GM12878 (cell line): ENCODE data around the gene KDELR1. TPM values are rescaled to one million over a fixed set of nuclear protein-coding genes. Genes with fewer than 3 reads are reported as not detected.
A peak's percentile ranks its signal among the peaks of the same experiment; 100 is the strongest.

ENCODE experiments used
- CBFB ChIP-seq: IDR thresholded peaks from 2 replicates; pipeline ENCODE4 v1.6.1; 2016; ENCODE audit warnings: antibody characterized with exemption, low read depth
- CHD1 ChIP-seq: IDR thresholded peaks from 2 replicates; pipeline ENCODE4 v1.6.1; 2012; ENCODE audit warnings: low read depth, low read length, improper control_type of control experiment
- CTCF ChIP-seq, 3 experiments: IDR thresholded peaks in 2 of 3; conservative IDR thresholded peaks in 1 of 3; 2 replicates each; pipeline ENCODE4 v1.5.1; 2011; ENCODE audit warnings: low read depth in 3 of 3, low read length in 3 of 3, mild to moderate bottlenecking in 3 of 3, control low read depth in 2 of 3, moderate library complexity in 2 of 3, inconsistent platforms in 1 of 3, mixed read lengths in 1 of 3; ENCODE audit not compliant: control insufficient read depth in 2 of 3, insufficient read depth in 1 of 3; ENCODE audit errors: extremely low read depth in 1 of 3
- ELK1 ChIP-seq: IDR thresholded peaks from 2 replicates; pipeline ENCODE4 v1.6.1; 2012; ENCODE audit warnings: low read depth, low read length, improper control_type of control experiment
- HCFC1 ChIP-seq: fragments of 150-350 bp; IDR thresholded peaks from 2 replicates; pipeline ENCODE4 v1.6.1; 2014; ENCODE audit warnings: low read length
- HDGF ChIP-seq: fragments of 450-650 bp; IDR thresholded peaks from 2 replicates; pipeline ENCODE4 v1.6.1; 2016; ENCODE audit warnings: antibody characterized with exemption
- HSF1 ChIP-seq: fragments of 150-350 bp; IDR thresholded peaks from 2 replicates; pipeline ENCODE4 v1.6.1; 2014; ENCODE audit warnings: mild to moderate bottlenecking, low read depth, low read length
- IKZF1 ChIP-seq: fragments of 450-650 bp; conservative IDR thresholded peaks from 2 replicates; pipeline ENCODE4 v1.6.1; 2017; ENCODE audit warnings: antibody characterized with exemption, mild to moderate bottlenecking
- IRF5 ChIP-seq: fragments of 450-650 bp; IDR thresholded peaks from 2 replicates; pipeline ENCODE4 v1.6.1; 2017; ENCODE audit warnings: borderline replicate concordance
- MXI1 ChIP-seq: fragments of 150-350 bp; IDR thresholded peaks from 2 replicates; pipeline ENCODE4 v1.6.1; 2011; ENCODE audit warnings: low read depth, mild to moderate bottlenecking, inconsistent platforms, low read length, improper control_type of control experiment
- NRF1 ChIP-seq: conservative IDR thresholded peaks from 2 replicates; pipeline ENCODE4 v1.6.1; 2011; ENCODE audit warnings: mild to moderate bottlenecking, low read depth, low read length, improper control_type of control experiment
- POLR2AphosphoS2 ChIP-seq: IDR thresholded peaks from 2 replicates; pipeline ENCODE4 v1.6.1; 2011; ENCODE audit warnings: low read depth, mild to moderate bottlenecking, low read length, improper control_type of control experiment, moderate library complexity
- TARDBP ChIP-seq: IDR thresholded peaks from 2 replicates; pipeline ENCODE4 v1.6.1; 2016; ENCODE audit warnings: borderline replicate concordance
- YY1 ChIP-seq: IDR thresholded peaks from 2 replicates; pipeline ENCODE4 v1.6.1; 2011; ENCODE audit warnings: low read depth, mild to moderate bottlenecking, low read length
- ZBTB33 ChIP-seq: fragments of 450-650 bp; IDR thresholded peaks from 2 replicates; pipeline ENCODE4 v1.6.1; 2017; ENCODE audit warnings: mild to moderate bottlenecking
- ZNF592 ChIP-seq: fragments of 450-650 bp; IDR thresholded peaks from 2 replicates; pipeline ENCODE4 v1.6.1; 2017; ENCODE audit warnings: mild to moderate bottlenecking, moderate library complexity
- polyA plus RNA-seq, 11 experiments: library from polyadenylated mRNA; depleted of rRNA in 4 of 11; unstranded in 6 of 11; stranded (reverse) in 5 of 11; fragments of >200 nt; fragmentation: Nextera tagmentation in 4 of 11; fragmentation: Illumina TruSeq in 1 of 11; extraction: Ambion mirVana in 4 of 11; extraction: Trizol in 1 of 11; gene quantifications; 1 replicate in 1 of 11; 2 replicates in 10 of 11; pipeline versions ENCODE4 v1.2.1 to v1.2.3, GENCODE V29; 2011 to 2016; ENCODE audit warnings: inconsistent platforms in 2 of 11, missing spikeins in 2 of 11, low read depth in 1 of 11
- total RNA-seq, 4 experiments: library from RNA; depleted of rRNA in 3 of 4; stranded (reverse); fragments of >200 nt in 3 of 4; fragmentation: Illumina TruSeq in 1 of 4; extraction: Trizol in 1 of 4; gene quantifications; 2 replicates each; pipeline versions ENCODE4 v1.2.1 to v1.2.3, GENCODE V29; 2013 to 2021

Gene KDELR1
- total and polyA plus RNA-seq, 10 of the 15 experiments (the other 5 are each of a cell fraction or from before 2014, with no cell fraction given) = 2.3 to 71.0 (median 45.2) TPM

GRCh38 chr19:48390188-48391099, 907 bp downstream of the KDELR1 start (continued):
- TF ChIP-seq YY1 (peak; percentile 84), IRF5 (no peak), CTCF (IDR thresholded peaks at IDR 0.05 in 2 of 3, conservative IDR thresholded peaks at IDR 0.05 in 1 of 3; ENCODE audit: control insufficient read depth in 2 of 3, extremely low read depth in 1 of 3, insufficient read depth in 1 of 3, low read depth in 3 of 3, low read length in 3 of 3) (peak; percentile 45 to 71 (median 63); a peak in 5 of 6 replicates), ZNF592 (0 out of 2 replicates have a peak, but pooled peaks have one; percentile 28), NRF1 (no peak), MXI1 (peak; percentile 61; the same call in 1 of the 2 replicates), TARDBP (no peak), ZBTB33 (no peak), HDGF (peak; percentile 56; the same call in 1 of the 2 replicates), HCFC1 (peak; percentile 25; the same call in 1 of the 2 replicates), IKZF1 (peak; percentile 58; the same call in 1 of the 2 replicates), CBFB (peak; percentile 62; the same call in 1 of the 2 replicates), HSF1 (no peak), CHD1 (peak; percentile 92), POLR2AphosphoS2 (no peak), ELK1 (no peak)
